ENCODE data around the gene PXN.
"Not testable (repeated sequence)": the region's sequence is repeated elsewhere in the genome, so short reads cannot be mapped to it uniquely, and the experiment has no call there.

The PXN gene

DNA sequence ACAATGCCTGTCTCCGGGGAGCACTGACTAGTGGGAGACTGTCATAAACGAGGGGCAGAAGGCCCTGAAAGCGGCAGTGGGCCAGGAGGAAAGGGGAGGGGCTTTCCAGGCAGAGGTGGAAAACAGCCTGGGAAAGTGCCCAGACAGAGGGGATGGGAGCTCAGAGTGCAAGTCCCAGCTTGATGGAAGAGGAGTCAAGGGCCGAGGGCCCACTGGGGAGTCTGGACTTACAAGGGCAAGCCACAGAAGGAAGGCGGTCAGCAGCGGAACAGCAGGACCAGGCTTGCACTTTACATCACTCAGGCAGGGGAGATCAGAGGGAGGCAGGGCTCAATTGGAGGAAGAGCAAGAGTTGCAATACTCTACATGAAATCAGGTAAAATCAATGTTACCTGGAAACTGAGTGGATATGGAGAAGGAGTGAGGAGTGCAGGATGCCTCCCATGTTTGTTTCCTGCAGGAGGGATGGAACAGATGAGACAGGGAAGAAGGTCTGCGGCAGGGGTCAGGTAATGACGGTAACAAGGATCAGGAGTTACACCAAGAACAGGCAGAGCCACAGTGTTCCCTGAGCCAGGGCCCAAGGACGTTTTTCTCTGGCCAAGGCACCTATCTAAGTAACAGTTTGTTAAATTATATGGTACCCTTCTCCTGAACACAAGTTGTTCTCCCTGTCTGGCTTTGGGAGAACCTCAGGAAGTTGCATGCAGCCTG is 23.8 kb downstream of the PXN start:
- no peak for DNase-seq (ENCODE audit: low read depth in 2 of 2)

GRCh38 chr12:120240495-120240833 is 25.1 kb downstream of the PXN start:
- no peak for DNase-seq (ENCODE audit: low read depth in 2 of 2)

DNA sequence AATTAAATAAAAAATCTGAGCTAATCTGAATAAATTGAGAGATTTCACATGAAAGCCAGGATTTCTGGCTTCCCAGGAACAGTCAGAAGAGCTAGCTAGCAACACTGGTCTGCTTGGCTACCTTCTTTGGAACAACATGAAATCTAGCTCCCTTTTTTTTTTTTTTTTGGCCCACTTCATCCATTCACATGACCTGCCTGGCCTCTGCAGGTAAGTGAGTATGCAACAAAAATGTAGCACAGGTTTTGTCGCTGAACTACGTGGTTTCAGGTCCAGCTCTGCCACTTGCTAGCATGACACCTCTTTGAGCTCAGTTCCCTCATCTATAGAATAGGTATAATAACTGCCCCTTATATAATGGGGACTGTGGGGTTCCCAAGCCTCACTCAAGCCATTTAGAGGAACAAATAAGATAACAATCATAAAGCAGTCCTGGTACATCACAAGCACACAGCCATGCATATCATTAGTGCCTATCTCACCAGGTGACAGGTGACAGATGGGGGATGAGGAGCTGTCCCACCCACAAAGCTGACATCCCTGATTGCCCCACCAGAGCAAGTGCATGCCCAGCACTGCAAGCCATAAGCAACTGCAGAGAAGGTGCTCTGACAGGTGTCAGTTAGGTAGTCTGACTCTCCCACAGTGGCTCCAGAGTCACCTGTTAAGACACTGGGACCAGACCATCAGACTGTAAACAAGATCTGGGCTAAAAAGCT is 25.6 kb downstream of the PXN start:
- no peak for DNase-seq (ENCODE audit: low read depth in 2 of 2)

GRCh38 chr12:120238839-120239445 is 26.6 kb downstream of the PXN start:
- no peak for DNase-seq (ENCODE audit: low read depth in 2 of 2)

GRCh38 chr12:120238217-120238616 is 27.3 kb downstream of the PXN start:
- DNase-seq (ENCODE audit: low read depth in 2 of 2): no peak

DNA sequence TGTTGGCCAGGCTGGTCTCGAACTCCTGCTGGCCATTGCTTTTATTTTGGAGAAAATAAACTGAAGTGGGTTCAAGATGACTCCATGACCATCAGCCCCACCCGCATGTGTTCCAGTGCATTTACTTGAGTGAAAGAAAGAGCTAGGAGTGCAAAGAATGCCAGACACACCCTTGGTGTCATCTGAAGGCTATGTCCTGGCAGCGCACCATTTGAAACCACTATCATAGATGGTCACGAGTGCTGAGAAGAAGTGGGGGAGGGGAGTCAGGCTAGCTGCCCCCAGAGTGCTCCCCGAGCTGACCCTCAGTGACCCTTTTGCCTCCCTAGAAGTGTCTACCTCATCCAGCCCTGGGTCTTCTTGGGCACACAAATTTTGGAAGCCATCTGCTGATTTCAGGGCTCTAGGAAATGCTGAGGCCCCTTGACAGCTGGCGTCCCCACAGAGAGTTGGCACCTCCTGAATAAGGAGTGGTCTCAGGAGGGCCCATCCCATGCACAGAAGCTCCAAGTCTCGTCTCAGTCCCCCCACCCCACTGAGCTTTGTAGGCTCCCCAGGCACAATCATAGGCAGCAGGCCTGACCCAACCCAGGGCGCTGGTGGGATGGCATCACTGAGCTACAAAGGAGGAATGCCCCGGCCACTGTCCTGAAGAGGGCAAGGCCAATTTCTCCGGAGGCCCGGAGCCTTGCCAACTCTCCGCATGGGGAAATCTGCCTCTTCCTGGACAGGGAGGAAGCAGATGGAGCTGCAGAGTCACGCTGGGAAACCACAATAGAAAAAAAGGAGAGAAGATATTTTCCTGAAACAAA is 28.0 kb downstream of the PXN start:
- DNase-seq (ENCODE audit: low read depth in 2 of 2): no peak

DNA sequence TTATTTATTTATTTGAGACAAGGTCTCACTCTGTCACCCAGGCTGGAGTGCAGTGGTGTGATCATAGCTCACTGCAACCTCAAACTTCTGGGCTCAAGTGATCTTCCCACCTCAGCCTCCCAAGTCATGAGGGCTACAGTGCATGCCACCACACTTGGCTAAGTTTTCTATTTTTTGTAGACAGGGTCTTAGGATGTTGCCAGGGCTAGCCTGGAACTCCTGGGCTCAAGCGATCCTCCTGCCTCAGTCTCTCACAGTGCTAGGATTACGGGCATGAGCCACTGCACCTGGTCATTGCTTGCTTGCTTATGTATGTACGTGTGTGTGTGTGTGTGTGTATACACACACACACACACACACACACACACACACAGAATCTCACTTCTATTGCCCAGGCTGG is 28.7 kb downstream of the PXN start:
- not testable (repeated sequence) for DNase-seq (ENCODE audit: low read depth in 2 of 2)

DNA sequence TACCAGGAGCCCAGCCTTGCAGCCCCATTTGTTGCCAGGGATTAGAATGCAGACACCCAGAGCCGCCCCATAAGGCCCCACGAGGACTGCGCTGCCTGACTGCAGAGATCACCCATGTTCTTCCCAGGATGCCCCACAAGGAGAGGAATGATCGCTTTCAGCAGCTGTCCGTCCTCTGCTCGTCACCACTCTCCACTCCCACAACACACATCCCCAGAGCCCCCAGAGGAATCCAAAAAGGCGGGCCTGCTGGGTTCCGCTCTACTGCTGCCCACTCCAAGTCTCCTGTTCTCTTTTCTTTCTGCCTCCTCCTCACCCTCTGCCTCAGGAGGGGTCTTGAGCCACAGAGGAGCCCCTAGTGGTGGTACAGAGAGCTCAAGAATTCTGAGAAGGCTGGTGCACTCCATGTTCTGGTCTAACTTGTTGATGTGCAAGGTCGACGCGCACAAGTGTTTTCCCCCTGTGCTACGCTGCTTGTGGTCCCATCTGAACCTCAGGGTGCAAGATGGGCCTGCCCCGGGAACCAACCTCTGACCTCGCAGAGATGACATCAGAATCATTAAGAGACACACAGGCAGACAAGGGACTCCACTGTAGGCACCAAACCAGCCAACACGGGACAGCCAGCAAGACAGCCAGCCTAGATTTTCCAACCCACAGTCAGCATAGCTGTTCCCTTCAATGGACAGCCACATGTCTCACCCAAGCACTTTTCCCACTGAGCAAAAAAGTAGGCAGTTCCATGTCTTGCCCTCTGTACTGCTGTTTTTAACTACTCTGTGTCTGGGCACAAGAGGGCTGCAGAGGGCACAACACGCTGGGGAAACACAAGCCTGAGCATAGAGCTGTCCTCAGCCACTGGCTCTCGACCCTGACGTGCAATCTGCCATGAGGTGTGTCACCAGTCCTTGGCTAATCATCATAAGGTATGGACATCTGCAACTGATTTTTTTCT is 29.9 kb downstream of the PXN start:
- DNase-seq (ENCODE audit: low read depth in 2 of 2): no peak

- no peak for DNase-seq (ENCODE audit: low read depth in 2 of 2)
Observed at GRCh38 chr12:120234643-120235368, 30.7 kb downstream of the PXN start.

GRCh38 chr12:120231316-120232011 is 34.1 kb downstream of the PXN start:
- DNase-seq (ENCODE audit: low read depth in 2 of 2): peak; percentile 69 to 70

DNA sequence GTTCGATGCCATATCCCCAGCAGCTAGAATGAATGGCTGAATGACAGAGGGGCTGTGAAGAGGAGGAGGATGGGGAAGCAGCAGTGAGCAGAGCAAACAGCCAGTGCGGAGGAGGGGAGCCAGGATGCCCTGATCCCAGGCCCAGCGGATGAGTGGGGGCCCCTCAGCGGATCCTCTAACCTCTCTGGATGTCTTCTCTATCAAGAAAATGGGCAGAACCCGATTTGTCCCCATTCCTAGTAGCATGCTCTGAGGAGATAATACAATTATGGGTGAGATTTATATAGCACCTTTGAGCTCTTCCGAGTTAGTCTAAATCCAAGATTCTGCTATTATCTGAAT is 34.6 kb downstream of the PXN start:
- DNase-seq (ENCODE audit: low read depth in 2 of 2): no peak

DNA sequence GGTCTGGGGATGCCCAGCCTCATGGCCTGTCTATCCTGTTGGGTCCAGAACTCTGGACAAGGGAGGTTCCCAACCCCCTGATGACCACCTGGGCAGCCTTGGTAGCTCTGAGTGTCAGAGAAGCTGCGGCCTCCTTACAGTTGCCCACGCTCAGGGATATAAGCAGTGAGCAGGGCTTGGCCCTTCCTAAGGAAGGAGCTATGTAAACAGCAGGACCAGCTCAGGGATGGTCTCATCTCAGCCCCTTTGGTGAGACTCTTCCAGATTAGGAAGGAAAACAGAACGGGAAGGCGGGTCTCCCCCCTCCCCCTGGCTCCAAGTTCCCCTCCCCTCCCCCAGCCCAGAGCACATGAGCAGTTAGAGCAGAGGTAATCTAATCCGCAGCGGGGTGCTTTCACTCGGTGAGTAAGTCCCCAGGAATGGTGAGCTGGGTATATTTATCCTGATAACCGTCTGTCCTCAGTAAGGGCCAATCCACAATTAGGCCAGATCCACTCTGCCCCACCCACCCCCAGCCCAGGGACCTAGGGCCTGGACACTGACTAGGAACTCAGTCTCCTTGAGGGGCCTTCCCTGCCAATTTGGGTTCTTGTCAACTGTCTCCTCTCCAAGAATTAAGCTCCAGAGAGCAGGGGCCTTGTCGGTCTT is 35.1 kb downstream of the PXN start:
- no peak for DNase-seq (ENCODE audit: low read depth in 2 of 2)

DNA sequence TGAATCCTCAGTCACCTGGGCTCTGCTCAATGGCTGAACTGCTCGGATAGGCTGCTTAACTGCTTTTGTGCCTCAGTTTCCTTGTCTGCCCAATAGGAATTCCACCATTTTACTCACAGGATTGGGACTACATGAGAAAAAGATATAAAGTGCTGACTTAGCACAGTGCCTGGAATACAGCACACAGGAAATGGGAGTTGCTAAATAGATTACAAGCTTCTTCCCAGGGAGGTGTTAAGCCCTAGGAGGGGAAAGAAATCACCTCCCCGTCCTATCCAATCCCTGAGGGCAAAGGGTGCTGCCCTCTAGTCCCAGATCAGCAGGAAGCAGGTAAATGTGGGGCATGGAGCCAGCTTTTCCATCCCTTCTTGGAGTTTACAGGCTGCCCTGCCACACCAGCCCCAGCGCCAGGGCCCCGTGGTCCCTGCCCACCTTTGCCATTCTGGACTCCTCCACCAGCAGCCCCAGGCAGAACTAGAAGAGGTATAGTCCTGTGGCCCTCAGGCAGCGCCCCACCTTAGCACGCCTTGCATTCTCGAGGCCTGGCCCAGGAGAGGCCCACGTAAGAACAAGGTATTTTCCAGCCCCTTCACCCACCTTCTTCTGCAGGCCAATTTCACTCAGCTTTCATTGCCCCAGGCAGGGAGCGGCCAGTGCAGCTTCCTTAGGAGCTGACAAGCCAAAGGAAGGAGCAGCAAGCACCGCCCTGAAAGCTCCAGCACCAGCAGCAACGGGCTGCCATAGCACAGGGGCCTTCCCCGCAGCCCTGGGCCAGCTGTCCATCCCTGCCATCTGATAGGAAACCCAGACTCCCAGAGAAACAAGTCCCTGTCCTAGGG is 35.8 kb downstream of the PXN start:
- DNase-seq (ENCODE audit: low read depth in 2 of 2): no peak

DNA sequence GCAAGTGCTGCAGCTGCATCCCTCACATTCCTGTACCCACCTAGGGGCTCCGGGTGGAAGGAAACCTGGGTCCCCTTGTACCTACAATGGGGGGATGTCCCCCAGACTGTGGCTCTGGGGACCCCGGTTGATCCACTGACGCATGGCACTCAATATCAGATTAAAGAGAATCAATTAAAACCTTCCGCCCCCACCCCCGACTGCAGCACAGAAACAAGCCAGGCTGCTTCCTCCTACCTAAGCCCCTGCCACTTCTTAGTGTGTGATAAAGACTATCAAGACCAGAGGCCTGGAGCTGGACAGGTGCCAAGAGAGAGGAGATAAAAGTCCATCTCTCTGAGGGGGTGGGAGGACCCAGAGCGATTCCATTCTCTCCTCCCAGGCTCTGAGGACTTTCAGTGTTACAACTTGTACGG is 36.5 kb downstream of the PXN start:
- no peak for DNase-seq (ENCODE audit: low read depth in 2 of 2)

GRCh38 chr12:120228291-120229070 is 37.0 kb downstream of the PXN start:
- peak; percentile 84 to 91 for DNase-seq (ENCODE audit: low read depth in 2 of 2)

- no peak for DNase-seq (ENCODE audit: low read depth in 2 of 2)
Observed at GRCh38 chr12:120228041-120228290, 37.6 kb downstream of the PXN start.

- no peak for DNase-seq (ENCODE audit: low read depth in 2 of 2)
Observed at GRCh38 chr12:120227233-120228040, 38.1 kb downstream of the PXN start.

All from activated CD4-positive, alpha-beta T cell treated with anti-CD3 and anti-CD28 coated beads for 24 hours (primary cell).